Measurements from ENCODE around the gene IZUMO3. TPM values are rescaled to one million over a fixed set of nuclear protein-coding genes. Genes with fewer than 3 reads are reported as not detected.

The IZUMO3 gene
- total RNA-seq, 2 experiments from 2014 or later: not detected

DNA sequence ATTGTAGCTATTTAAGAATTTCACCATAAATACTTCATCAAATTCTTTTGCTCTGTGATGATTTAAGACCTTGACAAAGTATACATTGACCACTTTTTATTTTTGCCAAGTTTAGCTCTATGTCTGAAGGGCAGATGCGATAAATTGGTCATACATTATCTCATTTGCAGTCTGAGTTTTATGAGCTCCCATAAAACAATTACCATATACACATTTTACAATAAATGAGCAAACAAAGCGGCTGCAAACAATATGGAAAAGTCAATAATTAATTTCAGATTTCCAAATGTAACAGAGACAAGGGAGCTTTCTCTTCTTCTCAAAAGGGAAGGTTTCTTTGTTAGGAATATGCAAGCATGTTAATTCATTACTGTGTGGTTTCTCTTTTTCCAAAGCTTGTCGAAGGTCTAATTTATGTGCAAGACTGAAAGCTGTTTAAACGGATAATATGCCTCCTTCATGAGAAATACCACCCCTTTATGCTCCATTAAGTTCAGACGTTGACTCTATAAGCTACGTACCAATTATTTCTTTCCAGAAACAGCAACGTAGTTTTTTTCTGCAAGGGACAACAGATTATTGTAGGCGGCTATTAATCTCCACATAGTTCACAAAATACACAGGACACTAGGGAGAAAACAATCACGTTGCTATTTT, 7.0 kb upstream of the IZUMO3 start:
- peaks cover 11% of the 10 kb centered on the region for H3K9me3 Mint-ChIP-seq
- H3K36me3 Mint-ChIP-seq (ENCODE audit: low read depth): no peaks in the 10 kb centered on the region
- ATAC-seq (no peak), DNase-seq (no peak)
- H3K4me1 Mint-ChIP-seq (ENCODE audit: low read depth): no peaks in the 10 kb centered on the region
- CTCF ChIA-PET: no interaction called here
- intact Hi-C loops (cut with micrococcal nuclease): no loop called here
- no peak overlapping the region for H3K27ac Mint-ChIP-seq
- POLR2A ChIA-PET: no interaction called here
- no peak overlapping the region for H3K4me3 Mint-ChIP-seq
- H3K27me3 Mint-ChIP-seq: no peaks in the 10 kb centered on the region
- no peak for TF ChIP-seq CTCF (IDR thresholded peaks at IDR 0.05)

DNA sequence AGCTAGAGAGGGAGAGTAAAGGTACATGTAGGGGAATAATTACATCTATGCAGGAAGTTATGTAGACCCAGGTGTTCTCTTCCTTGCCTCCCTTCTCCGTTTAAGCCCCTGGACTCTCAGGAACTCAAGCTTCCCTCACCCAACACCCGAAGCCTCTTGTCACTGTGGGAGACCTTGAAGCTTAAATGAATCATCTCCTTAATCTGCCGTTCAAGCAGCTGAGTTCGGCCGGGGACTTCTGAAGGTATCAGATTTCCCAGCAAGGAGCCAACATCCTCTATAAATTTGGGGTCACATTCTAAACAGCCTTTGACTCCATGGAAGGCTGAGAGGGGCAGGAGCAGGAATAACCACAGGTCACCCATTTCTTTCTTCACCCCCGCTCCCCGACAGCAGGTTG, 412 bp downstream of the IZUMO3 start:
- H3K4me3 Mint-ChIP-seq: no peak overlapping the region
- no peaks in the 10 kb centered on the region for H3K27me3 Mint-ChIP-seq
- no peaks in the 10 kb centered on the region for H3K4me1 Mint-ChIP-seq (ENCODE audit: low read depth)
- ATAC-seq: no peak
- POLR2A ChIA-PET: no interaction called here
- CTCF ChIA-PET: no interaction called here
- no peaks in the 10 kb centered on the region for H3K36me3 Mint-ChIP-seq (ENCODE audit: low read depth)
- intact Hi-C loops (cut with micrococcal nuclease): no loop called here
- H3K27ac Mint-ChIP-seq: no peak overlapping the region
- TF ChIP-seq CTCF (IDR thresholded peaks at IDR 0.05): no peak
- peaks cover 23% of the 10 kb centered on the region for H3K9me3 Mint-ChIP-seq
- DNase-seq: no peak

DNA sequence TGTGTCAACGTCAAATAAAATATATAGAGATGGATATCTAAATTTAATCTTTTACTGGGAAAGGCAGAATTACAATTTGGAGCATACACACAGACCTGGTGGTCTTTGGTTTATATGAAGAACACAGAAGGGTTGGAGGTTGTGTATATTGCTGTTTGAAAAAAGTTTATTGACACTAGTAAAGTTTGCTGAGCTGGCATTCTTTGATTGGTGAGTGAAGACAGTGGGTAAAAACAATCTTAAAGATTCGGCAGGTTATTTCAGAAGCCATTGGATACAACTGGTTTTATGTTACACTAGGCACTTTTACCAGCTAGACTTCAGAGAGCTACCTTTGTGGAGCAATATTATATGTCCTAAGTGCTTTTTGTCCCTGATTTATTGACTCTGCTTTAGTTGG, 27.2 kb downstream of the IZUMO3 start:
- H3K27ac Mint-ChIP-seq: no peak overlapping the region
- no peak for TF ChIP-seq CTCF (IDR thresholded peaks at IDR 0.05)
- ChIA-PET POLR2A (no interaction called here), CTCF (no interaction called here)
- no peaks in the 10 kb centered on the region for H3K36me3 Mint-ChIP-seq (ENCODE audit: low read depth)
- DNase-seq: no peak
- H3K4me1 Mint-ChIP-seq (ENCODE audit: low read depth): no peaks in the 10 kb centered on the region
- H3K4me3 Mint-ChIP-seq: no peak overlapping the region
- no peaks in the 10 kb centered on the region for H3K27me3 Mint-ChIP-seq
- ATAC-seq: no peak
- H3K9me3 Mint-ChIP-seq: peaks cover 11% of the 10 kb centered on the region
- intact Hi-C loops (cut with micrococcal nuclease): no loop called here

DNA sequence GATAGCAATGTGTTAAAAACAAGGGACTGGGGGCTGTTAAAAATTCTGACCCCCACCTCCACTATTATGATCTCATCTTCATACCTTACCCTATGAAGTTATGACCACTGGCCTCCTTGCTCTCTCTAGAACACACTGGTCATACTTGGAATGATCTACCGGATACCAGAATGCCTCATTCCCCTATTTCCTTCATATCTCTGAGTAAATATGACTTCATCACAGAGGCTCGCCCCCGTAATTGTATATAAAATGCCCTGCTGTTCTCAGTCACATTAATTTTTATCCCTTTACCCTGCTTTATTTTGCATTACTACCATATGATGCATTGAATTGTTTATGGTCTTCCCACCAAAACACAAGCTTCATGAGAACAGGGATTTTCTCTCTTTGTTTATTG, 29.2 kb downstream of the IZUMO3 start:
- POLR2A ChIA-PET: no interaction called here
- ATAC-seq (no peak), DNase-seq (no peak)
- Mint-ChIP-seq H3K27me3 (no peaks in the 10 kb centered on the region), H3K4me3 (no peak overlapping the region), H3K27ac (no peak overlapping the region), H3K9me3 (peaks cover 17% of the 10 kb centered on the region), H3K4me1 (ENCODE audit: low read depth) (no peaks in the 10 kb centered on the region), H3K36me3 (ENCODE audit: low read depth) (no peaks in the 10 kb centered on the region)
- intact Hi-C loops (cut with micrococcal nuclease): no loop called here
- TF ChIP-seq CTCF (IDR thresholded peaks at IDR 0.05): no peak
- CTCF ChIA-PET: no interaction called here

DNA sequence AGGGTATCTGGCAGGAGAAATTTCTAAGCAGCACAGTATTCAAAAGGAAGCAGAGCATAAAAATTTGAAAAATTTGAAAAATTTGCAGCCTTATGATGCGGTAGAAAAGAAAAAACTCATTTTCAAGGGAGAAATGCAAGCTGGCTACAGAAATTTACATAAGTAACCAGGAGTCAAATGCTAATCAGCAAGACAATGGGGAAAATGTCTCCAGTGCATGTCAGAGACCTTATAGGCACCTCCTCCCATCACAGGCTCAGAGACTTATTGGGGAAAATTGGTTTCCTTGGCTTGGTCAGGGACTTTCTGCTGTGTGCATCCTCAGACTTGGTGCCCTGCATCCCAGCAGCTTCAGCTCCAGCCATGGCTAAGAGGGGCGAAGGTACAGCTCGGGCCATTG, 35.8 kb downstream of the IZUMO3 start:
- POLR2A ChIA-PET: no interaction called here
- Mint-ChIP-seq H3K4me1 (ENCODE audit: low read depth) (no peaks in the 10 kb centered on the region), H3K36me3 (ENCODE audit: low read depth) (no peaks in the 10 kb centered on the region), H3K27me3 (no peaks in the 10 kb centered on the region), H3K9me3 (peaks cover 18% of the 10 kb centered on the region), H3K27ac (no peak overlapping the region), H3K4me3 (no peak overlapping the region)
- no peak for ATAC-seq
- intact Hi-C loops (cut with micrococcal nuclease): no loop called here
- DNase-seq: no peak
- TF ChIP-seq CTCF (IDR thresholded peaks at IDR 0.05): no peak
- CTCF ChIA-PET: no interaction called here

All from activated CD8-positive, alpha-beta T cell treated with anti-CD3 and anti-CD28 coated beads for 36 hours (primary cell).